ENCODE data around the gene DIS3L2. TPM values are rescaled to one million over a fixed set of nuclear protein-coding genes. Genes with fewer than 3 reads are reported as not detected.
A peak's percentile ranks its signal among the peaks of the same experiment; 100 is the strongest.

DIS3L2 gene
- total RNA-seq, 1 donor from 2014 or later = 32.2 TPM

DNA sequence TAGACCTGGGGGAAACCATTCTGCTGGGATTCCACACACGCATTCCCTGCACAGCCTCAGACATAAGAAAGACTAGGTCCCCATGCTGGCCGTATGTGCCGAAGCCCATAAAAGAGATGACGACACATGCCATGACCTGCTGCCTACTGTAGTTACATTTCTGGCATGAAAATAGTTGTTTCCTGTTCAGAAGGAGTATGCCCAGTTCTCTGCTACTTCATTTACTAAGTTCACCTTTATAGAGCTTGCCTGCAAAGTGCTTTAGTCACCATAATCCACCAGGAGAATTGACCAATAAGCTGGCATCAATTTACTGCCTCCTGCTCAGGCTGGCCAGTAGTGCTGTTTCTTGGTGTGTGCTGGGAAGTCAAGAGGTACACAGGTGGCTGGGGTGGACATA lies 266.8 kb downstream of the DIS3L2 start:
- no peak for DNase-seq (ENCODE audit: extremely low spot score in 2 of 2)
- TF ChIP-seq POLR2AphosphoS5 (IDR thresholded peaks at IDR 0.05; ENCODE audit: insufficient read depth in 1 of 2, low read depth in 1 of 2) (no peak), POLR2A (IDR thresholded peaks at IDR 0.05) (no peak)
- TF ChIP-seq, protein P1, sequence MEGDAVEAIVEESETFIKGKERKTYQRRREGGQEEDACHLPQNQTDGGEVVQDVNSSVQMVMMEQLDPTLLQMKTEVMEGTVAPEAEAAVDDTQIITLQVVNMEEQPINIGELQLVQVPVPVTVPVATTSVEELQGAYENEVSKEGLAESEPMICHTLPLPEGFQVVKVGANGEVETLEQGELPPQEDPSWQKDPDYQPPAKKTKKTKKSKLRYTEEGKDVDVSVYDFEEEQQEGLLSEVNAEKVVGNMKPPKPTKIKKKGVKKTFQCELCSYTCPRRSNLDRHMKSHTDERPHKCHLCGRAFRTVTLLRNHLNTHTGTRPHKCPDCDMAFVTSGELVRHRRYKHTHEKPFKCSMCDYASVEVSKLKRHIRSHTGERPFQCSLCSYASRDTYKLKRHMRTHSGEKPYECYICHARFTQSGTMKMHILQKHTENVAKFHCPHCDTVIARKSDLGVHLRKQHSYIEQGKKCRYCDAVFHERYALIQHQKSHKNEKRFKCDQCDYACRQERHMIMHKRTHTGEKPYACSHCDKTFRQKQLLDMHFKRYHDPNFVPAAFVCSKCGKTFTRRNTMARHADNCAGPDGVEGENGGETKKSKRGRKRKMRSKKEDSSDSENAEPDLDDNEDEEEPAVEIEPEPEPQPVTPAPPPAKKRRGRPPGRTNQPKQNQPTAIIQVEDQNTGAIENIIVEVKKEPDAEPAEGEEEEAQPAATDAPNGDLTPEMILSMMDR (IDR thresholded peaks at IDR 0.05) = no peak

DNA sequence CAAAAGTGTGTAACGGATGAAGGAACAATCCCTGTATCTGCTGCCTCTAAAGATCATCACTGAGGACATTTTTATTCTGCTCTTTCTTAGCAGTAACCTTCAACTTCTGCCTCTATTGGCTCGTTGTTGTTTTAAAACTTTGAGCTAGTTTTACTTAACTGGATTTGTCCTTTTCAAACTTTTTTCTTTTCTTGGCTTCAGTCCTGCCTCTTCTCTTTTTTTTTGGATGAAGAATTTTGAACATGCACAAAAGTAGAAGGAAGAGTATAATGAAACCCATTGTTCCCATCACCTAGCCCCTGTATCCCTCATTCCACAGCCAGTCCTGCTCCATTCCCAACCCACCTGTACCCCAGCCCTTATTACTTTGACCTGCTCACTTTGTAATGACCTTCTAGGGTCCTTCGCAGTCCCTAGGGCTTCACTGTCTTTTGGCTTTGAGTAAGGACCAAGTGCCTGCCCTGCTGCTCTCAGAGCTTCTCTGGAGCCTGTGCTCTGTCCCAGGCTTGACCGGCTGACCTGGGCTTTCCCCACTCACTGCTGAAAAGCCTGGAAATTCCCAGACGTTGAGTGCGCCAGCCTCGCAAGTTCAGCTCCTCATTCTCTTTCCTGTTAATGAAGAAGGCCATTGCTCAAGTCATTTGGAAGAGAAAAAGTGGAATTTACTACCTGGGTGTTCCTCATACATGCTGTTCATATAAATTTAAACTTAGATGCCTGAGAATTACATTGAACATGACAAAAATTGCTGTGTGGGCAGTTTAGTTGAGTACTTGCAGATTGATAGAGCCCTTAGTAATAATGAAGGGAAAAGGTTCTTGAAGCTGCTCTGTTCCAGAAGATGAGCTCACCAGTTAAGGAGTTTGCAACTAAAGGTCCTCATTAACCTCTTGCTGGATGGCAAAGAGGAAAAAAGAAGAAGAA lies 267.7 kb downstream of the DIS3L2 start:
- TF ChIP-seq, protein P1 (IDR thresholded peaks at IDR 0.05) = no peak
- TF ChIP-seq POLR2AphosphoS5 (IDR thresholded peaks at IDR 0.05; ENCODE audit: insufficient read depth in 1 of 2, low read depth in 1 of 2) (no peak), POLR2A (IDR thresholded peaks at IDR 0.05) (no peak)
- Histone ChIP-seq H3K27ac (no peak overlapping the region), H3K4me1 (peaks cover 14% of the 10 kb centered on the region), H3K27me3 (no peaks in the 10 kb centered on the region), H3K36me3 (no peaks in the 10 kb centered on the region), H3K4me3 (no peak overlapping the region), H3K9me3 (no peaks in the 10 kb centered on the region)
- peak in 1 of 2 donors; percentile 71 for DNase-seq (ENCODE audit: extremely low spot score in 2 of 2)
- intact Hi-C loops (cut with DNase I) = no loop called here

More for the DNA sequence above, 266.8 kb downstream of the DIS3L2 start:
- intact Hi-C loops (cut with DNase I) = no loop called here
- no peaks in the 10 kb centered on the region for H3K27me3 ChIP-seq
- H3K9me3 ChIP-seq = no peaks in the 10 kb centered on the region
- H3K27ac ChIP-seq = no peak overlapping the region
- no peak overlapping the region for H3K4me3 ChIP-seq
- H3K4me1 ChIP-seq = peaks cover 14% of the 10 kb centered on the region
- no peaks in the 10 kb centered on the region for H3K36me3 ChIP-seq

DNA sequence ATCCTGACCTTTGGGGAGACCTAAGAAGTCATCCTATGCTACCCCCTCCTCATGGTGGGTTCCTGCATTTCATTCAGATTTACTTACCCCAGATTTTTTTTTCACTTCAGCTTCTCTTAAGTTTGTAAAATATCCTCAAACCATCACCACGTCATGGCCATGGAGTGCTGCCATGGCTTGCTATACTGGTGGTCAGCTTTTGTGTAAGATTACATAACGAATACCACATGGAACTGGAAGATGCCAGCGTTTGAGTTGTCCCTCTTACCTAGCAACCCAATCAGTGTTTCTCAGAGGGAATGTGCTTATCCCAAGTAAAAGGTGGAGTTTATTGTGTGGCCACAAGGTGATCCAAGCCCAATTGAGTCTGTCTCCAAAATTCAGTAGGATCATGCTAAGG lies 268.4 kb downstream of the DIS3L2 start:
- Histone ChIP-seq H3K36me3 (no peaks in the 10 kb centered on the region), H3K4me1 (peaks cover 14% of the 10 kb centered on the region), H3K9me3 (no peaks in the 10 kb centered on the region), H3K27me3 (no peaks in the 10 kb centered on the region), H3K4me3 (no peak overlapping the region), H3K27ac (no peak overlapping the region)
- DNase-seq (ENCODE audit: extremely low spot score in 2 of 2) = peak in 1 of 2 donors; percentile 5
- TF ChIP-seq, protein P1 (IDR thresholded peaks at IDR 0.05) = no peak
- no peak for TF ChIP-seq POLR2A (IDR thresholded peaks at IDR 0.05)
- no peak for TF ChIP-seq POLR2AphosphoS5 (IDR thresholded peaks at IDR 0.05; ENCODE audit: insufficient read depth in 1 of 2, low read depth in 1 of 2)
- intact Hi-C loops (cut with DNase I) = no loop called here

DNA sequence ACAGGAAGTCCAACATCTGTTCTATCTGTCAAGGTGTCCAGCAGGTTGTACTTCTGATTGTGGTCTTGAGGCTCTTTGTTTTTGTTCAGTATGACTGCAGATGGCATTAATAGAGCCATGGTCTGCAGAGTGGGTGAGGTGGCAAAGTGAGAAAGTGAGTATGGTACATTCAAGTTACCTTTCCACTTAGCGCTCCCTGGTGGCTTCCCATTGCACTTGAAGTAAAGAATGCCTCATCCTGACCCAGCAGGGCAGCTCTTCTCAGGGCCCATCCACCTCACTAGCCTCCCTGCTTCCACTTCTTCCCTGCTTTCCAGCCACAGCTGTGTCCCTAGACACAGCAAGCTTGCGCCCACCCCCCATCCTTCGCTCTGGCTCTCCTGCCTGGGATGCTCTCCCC lies 269.0 kb downstream of the DIS3L2 start:
- peaks cover 14% of the 10 kb centered on the region for H3K4me1 ChIP-seq
- intact Hi-C loops (cut with DNase I) = no loop called here

More for the DNA sequence above, 269.0 kb downstream of the DIS3L2 start:
- TF ChIP-seq, protein P1 (IDR thresholded peaks at IDR 0.05) = no peak
- TF ChIP-seq POLR2A (IDR thresholded peaks at IDR 0.05) (no peak), POLR2AphosphoS5 (IDR thresholded peaks at IDR 0.05; ENCODE audit: insufficient read depth in 1 of 2, low read depth in 1 of 2) (no peak)
- Histone ChIP-seq H3K36me3 (no peaks in the 10 kb centered on the region), H3K27ac (no peak overlapping the region), H3K4me3 (no peak overlapping the region), H3K27me3 (no peaks in the 10 kb centered on the region), H3K9me3 (no peaks in the 10 kb centered on the region)
- peak in 1 of 2 donors; percentile 47 for DNase-seq (ENCODE audit: extremely low spot score in 2 of 2)
